HEK293 (cell line): Measurements from ENCODE around the gene BMPR1A.
A peak's percentile ranks its signal among the peaks of the same experiment; 100 is the strongest.

Experiments
- CTCF ChIA-PET: fragments of 350-600 bp; formaldehyde crosslinking; extraction: SDS; loops from one replicate; lab custom pipeline; 2021; ENCODE audit warnings: antibody characterized with exemption; lab: Yijun Ruan, JAX
- POLR2A ChIA-PET: fragments of 300-600 bp; formaldehyde crosslinking; extraction: SDS; loops from one replicate; lab custom pipeline; 2020; ENCODE audit warnings: antibody characterized with exemption, inconsistent platforms; lab: Yijun Ruan, JAX
- H3K27ac ChIP-seq: fragments of 200-500 bp; sonication (Bioruptor generic); 2 replicates; pipeline ENCODE4 v1.5.1; 2014; ENCODE audit warnings: low read depth, low read length, control low read depth, inconsistent platforms; ENCODE audit errors: extremely low read depth
- H3K36me3 ChIP-seq, 2 experiments: fragments of 200-500 bp in 1 of 2; sonication (Bioruptor generic) in 1 of 2; 1 replicate in 1 of 2; 2 replicates in 1 of 2; pipeline ENCODE4 v1.5.1; 2014 to 2017; ENCODE audit warnings: inconsistent platforms in 2 of 2, low read length in 2 of 2; ENCODE audit not compliant: control insufficient read depth in 2 of 2, insufficient read depth in 1 of 2
- H3K4me1 ChIP-seq: fragments of 200-500 bp; sonication (Bioruptor generic); 2 replicates; pipeline ENCODE4 v1.5.1; 2014; ENCODE audit warnings: mild to moderate bottlenecking, low read length, inconsistent platforms; ENCODE audit not compliant: control insufficient read depth, insufficient read depth
- H3K4me3 ChIP-seq: 2 replicates; pipeline ENCODE4 v1.5.1; 2011; ENCODE audit warnings: low read depth, mild to moderate bottlenecking, control low read depth, low read length, moderate library complexity
- H3K9me3 ChIP-seq: fragments of 200-500 bp; sonication (Bioruptor generic); 2 replicates; pipeline ENCODE4 v1.5.1; 2014; ENCODE audit warnings: low read depth, low read length, inconsistent platforms; ENCODE audit not compliant: control insufficient read depth, insufficient read depth
- GFI1B ChIP-seq: fragments of 450-650 bp; formaldehyde crosslinking; IDR thresholded peaks from 2 replicates; pipeline ENCODE4 v1.5.1; 2016; ENCODE audit warnings: missing biosample characterization, missing genetic modification characterization
- HOXC10 ChIP-seq: sonication (generic); formaldehyde crosslinking; IDR thresholded peaks from 2 replicates; pipeline ENCODE4 v1.8.1; 2023; ENCODE audit warnings: mild to moderate bottlenecking, missing genetic modification reagents
- PRDM10 ChIP-seq: fragments of 450-650 bp; formaldehyde crosslinking; IDR thresholded peaks from 2 replicates; pipeline ENCODE4 v1.5.1; 2016; ENCODE audit warnings: missing biosample characterization, missing genetic modification characterization
- PRDM4 ChIP-seq: fragments of 450-650 bp; formaldehyde crosslinking; IDR thresholded peaks from 2 replicates; pipeline ENCODE4 v1.5.1; 2017; ENCODE audit warnings: missing biosample characterization, missing genetic modification characterization
- PRDM6 ChIP-seq: fragments of 450-650 bp; formaldehyde crosslinking; IDR thresholded peaks from 2 replicates; pipeline ENCODE4 v1.5.1; 2017; ENCODE audit warnings: missing biosample characterization, missing genetic modification characterization
- SCRT1 ChIP-seq: fragments of 450-650 bp; formaldehyde crosslinking; IDR thresholded peaks from 2 replicates; pipeline ENCODE4 v1.5.1; 2016; ENCODE audit warnings: missing biosample characterization, missing genetic modification characterization, borderline replicate concordance
- SETDB1 ChIP-seq: IDR thresholded peaks from one replicate; pipeline ENCODE4 v1.6.1; 2017; ENCODE audit warnings: mild to moderate bottlenecking, low read length, moderate library complexity, mixed read lengths; ENCODE audit not compliant: insufficient read length
- SP3 ChIP-seq: fragments of 450-650 bp; formaldehyde crosslinking; IDR thresholded peaks from 2 replicates; pipeline ENCODE4 v1.5.1; 2016; ENCODE audit warnings: missing biosample characterization, missing genetic modification characterization
- WT1 ChIP-seq: fragments of 450-650 bp; formaldehyde crosslinking; IDR thresholded peaks from 2 replicates; pipeline ENCODE4 v1.5.1; 2016; ENCODE audit warnings: missing biosample characterization, missing genetic modification characterization
- YY1 ChIP-seq: fragments of 450-650 bp; formaldehyde crosslinking; IDR thresholded peaks from 2 replicates; pipeline ENCODE4 v1.5.1; 2018; ENCODE audit warnings: missing biosample characterization, missing genetic modification characterization
- ZNF112 ChIP-seq: fragments of 450-650 bp; formaldehyde crosslinking; IDR thresholded peaks from 2 replicates; pipeline ENCODE4 v1.5.0; 2017; ENCODE audit warnings: missing biosample characterization, missing genetic modification characterization
- ZNF148 ChIP-seq: fragments of 450-650 bp; formaldehyde crosslinking; IDR thresholded peaks from 2 replicates; pipeline ENCODE4 v1.5.0; 2017; ENCODE audit warnings: missing biosample characterization, missing genetic modification characterization, borderline replicate concordance
- ZNF692 ChIP-seq: fragments of 450-650 bp; formaldehyde crosslinking; IDR thresholded peaks from 2 replicates; pipeline ENCODE4 v1.5.1; 2016; ENCODE audit warnings: missing biosample characterization, missing genetic modification characterization
- ZNF843 ChIP-seq: fragments of 450-650 bp; formaldehyde crosslinking; IDR thresholded peaks from 2 replicates; pipeline ENCODE4 v1.5.1; 2016; ENCODE audit warnings: missing biosample characterization, missing genetic modification characterization

BMPR1A gene

GRCh38 chr10:86804805-86805204 is 48.4 kb downstream of the BMPR1A start:
- ChIA-PET POLR2A (no interaction called here), CTCF (interaction anchor here (0.6 kb wide), 2 partner anchors 13 to 388 kb away, joined by 3 read pairs; no protein-coding TSS in a partner anchor)
- no peaks in the 10 kb centered on the region; a peak in 1 of 3 replicates for H3K36me3 ChIP-seq

GRCh38 chr10:86813101-86813500 is 56.7 kb downstream of the BMPR1A start:
- no peaks in the 10 kb centered on the region for H3K4me1 ChIP-seq
- H3K27ac ChIP-seq: no peak overlapping the region
- CTCF ChIA-PET: interaction anchor here (0.7 kb wide), 1 partner anchor 13 kb away, joined by 3 read pairs; no protein-coding TSS in a partner anchor
- POLR2A ChIA-PET: no interaction called here
- TF ChIP-seq YY1 (no peak), SCRT1 (tag by site-specific recombination) (no peak), ZNF148 (tag by site-specific recombination) (no peak), HOXC10 (CRISPR knock-in tag) (no peak)
- H3K4me3 ChIP-seq: no peak overlapping the region
- no peaks in the 10 kb centered on the region for H3K9me3 ChIP-seq
- H3K36me3 ChIP-seq: peaks cover 0 to 3% of the 10 kb centered on the region in 2 experiments

More at GRCh38 chr10:86804805-86805204, 48.4 kb downstream of the BMPR1A start:
- H3K4me3 ChIP-seq: no peak overlapping the region
- peaks cover 3% of the 10 kb centered on the region; the same call in 1 of the 2 replicates for H3K4me1 ChIP-seq
- no peaks in the 10 kb centered on the region for H3K9me3 ChIP-seq
- H3K27ac ChIP-seq: no peak overlapping the region
- TF ChIP-seq PRDM10 (tag by site-specific recombination): peak; percentile 43; the same call in 1 of the 2 replicates
- TF ChIP-seq WT1 (tag by site-specific recombination): peak; percentile 43; the same call in 1 of the 2 replicates
- peak; percentile 64; the same call in 1 of the 2 replicates for TF ChIP-seq PRDM4
- peak; percentile 37; the same call in 1 of the 2 replicates for TF ChIP-seq PRDM6 (tag by site-specific recombination)
- TF ChIP-seq GFI1B: no peak
- TF ChIP-seq SP3 (tag by site-specific recombination): no peak

- Histone ChIP-seq H3K4me3 (no peak overlapping the region), H3K9me3 (no peaks in the 10 kb centered on the region), H3K27ac (no peak overlapping the region), H3K4me1 (no peaks in the 10 kb centered on the region), H3K36me3 (peaks cover 0 to 3% of the 10 kb centered on the region in 2 experiments)
- POLR2A ChIA-PET: no interaction called here
- CTCF ChIA-PET: interaction anchor here (0.7 to 1.0 kb wide), 2 partner anchors 86 to 1570 kb away, joined by 3 read pairs; no protein-coding TSS in a partner anchor
- TF ChIP-seq ZNF112 (tag by site-specific recombination) (no peak), SETDB1 (no peak), PRDM10 (tag by site-specific recombination) (no peak), ZNF692 (tag by site-specific recombination) (no peak), ZNF843 (no peak)
Measured at GRCh38 chr10:86813982-86814381, 57.6 kb downstream of the BMPR1A start.
